CD4-positive, alpha-beta T cell treated with Interferon alpha-2 for 1 hour (primary cell): Measurements from ENCODE around the gene FAM131B.

Experiments used
- DNase-seq, 2 donors: peaks; one replicate each; pipeline ENCODE4 v3.0.0-alpha.2; 2020 to 2022

Gene FAM131B

GRCh38 chr7:143356414-143357050, 6.0 kb downstream of the FAM131B start:
- no peak for DNase-seq

DNA sequence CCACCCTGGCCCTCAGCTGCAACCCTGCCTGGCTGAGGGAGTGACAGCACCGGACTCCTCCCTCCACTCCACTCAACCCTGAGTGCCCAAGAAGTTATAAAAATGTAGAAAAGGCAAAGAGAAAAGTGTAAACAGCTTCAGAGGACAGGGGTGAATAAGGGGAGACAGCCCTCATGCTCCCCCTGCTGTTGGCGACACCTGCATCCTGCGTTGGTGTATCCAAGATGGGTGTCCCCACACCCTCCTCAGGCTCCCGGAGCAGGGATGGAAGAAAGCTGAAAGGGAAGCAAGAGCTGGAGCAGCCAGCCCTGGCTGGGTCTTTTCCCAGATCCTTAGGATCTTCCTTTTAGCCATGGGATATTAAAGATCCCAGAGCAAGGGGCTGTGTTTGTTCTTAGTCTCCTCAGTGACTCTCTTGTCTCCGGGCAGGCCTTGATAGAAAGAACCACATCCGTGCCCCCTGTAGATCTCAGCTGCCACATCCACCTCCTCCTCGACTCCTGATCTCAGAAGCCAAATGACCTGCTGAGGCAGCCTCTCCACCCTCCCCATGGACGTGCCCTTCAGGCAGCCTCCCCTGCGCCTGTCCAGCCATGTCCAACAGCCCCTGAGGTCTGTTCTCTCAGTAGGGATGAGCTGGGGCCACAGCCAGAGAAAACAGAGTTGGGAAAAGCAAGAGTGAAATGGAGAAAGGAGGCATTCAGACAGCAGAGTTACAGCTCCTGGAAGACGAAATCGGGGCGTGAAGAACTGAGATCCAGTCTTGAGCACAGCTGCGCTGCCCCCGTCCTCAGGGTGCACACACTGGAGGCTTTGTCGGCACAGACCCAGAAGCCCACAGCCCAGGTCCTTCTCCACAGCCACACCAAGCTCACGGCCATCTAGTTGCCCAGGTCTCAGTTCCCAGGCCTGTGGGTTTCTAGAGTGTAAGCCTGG, 6.8 kb downstream of the FAM131B start:
- DNase-seq: no peak

DNA sequence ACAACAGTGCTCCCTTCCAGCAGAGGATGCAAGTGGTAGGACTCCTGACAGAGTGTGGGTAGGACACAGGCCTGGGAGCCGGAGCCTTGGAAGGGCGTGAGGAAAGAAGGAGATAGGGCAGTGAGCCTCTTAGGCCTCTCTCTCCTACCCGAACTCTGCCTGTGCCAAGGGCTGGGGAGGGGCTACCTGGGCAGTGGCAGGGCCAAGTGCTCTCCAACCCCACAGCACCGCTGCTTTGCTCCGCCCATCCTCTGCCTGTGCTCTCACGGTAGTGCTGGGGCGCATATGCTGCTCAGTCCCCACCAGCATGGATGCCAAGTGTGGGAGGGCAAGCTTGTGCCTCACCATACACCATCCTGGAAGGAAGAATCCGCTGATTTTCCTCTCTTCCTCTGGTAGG, 7.5 kb downstream of the FAM131B start:
- DNase-seq: no peak

DNA sequence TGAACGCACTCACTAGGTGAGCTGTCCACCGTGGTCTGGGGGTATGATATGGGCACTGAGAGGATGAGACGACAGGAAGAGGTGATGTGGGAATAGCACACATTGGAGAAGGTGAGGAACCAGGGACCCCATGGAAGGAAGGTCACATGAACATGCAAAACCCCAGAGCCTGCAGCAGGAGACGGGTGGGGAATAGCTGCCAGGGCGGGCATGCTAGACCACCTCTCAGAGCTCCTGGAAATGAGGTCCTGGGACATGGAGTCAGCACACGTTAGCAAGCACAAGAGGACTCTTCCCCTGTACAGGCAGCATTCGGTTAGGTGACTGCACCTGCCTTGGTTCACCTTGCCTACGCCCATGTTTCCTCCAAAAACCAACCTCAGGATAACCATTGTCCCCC, 8.1 kb downstream of the FAM131B start:
- no peak for DNase-seq

DNA sequence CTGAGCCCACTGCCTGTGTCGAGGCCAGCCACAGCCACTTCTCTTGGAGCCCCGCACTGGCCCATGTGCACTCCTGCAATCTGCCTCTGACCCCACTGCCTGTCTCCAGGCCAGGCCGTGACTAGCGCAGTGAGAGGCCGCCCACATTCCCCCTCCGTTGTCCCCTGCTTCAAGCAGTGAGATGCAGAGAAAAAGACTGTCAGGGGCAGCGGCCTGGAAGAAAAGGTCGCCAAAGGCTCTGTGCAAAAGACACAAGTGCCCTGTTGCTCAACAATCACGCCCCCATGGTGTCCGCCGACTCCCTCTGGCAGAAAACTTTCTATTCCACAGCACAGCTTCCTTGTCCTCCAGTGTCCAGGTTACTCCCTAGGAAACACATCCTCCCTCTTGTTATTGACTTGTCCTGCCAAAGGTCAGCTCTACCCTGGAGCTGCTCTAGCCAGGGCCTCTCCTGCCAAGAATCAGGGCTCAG, 9.9 kb downstream of the FAM131B start:
- DNase-seq: no peak

GRCh38 chr7:143351574-143351973, 10.9 kb downstream of the FAM131B start:
- DNase-seq: no peak

- no peak for DNase-seq
Observed at GRCh38 chr7:143351060-143351459, 11.5 kb downstream of the FAM131B start.

GRCh38 chr7:143347950-143348349, 14.6 kb downstream of the FAM131B start:
- no peak for DNase-seq

DNA sequence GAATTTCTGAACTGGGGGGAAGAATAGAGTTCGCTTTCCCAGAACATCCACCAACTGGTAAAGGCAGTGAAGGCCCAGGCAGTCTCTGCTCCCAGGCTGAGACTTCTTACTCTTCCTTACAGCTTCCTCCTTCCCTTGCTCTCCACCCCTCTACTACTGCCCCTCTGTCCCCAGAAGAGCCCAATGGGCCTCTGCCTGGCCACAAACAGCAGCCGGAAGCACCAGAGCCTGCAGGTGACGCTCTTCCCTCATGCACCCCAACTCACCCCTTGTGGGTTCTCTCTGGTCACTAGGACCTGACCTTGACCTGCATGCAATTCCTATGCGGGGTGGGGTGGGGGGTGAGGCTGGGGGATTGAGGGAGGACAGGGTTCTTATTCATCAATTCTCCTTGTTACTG, 16.5 kb downstream of the FAM131B start:
- DNase-seq: no peak

DNA sequence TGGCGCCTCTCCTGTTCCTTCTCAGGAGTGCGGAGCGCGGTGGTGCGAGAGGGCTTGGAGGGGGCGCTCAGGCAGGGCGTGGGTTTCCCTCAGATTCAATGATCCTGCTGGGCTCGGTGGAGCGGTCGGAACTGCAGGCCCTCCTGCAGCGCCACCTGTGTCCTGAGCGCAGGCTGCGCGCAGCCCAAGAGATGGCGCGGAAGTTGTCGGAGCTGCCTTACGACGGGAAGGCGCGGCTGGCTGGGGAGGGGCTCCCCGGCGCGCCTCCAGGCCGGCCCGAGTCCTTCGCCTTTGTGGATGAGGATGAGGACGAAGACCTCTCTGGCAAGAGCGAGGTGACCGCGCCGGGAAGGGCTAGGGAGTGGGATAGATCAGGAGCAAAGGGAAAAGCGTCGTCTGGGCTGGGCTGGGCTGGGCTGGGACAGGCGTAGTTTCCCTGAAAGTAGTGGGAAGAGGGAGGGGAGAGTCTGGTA, 17.0 kb downstream of the FAM131B start:
- DNase-seq: peak; percentile 63 to 73

GRCh38 chr7:143343596-143343995, 18.9 kb downstream of the FAM131B start:
- DNase-seq: no peak

DNA sequence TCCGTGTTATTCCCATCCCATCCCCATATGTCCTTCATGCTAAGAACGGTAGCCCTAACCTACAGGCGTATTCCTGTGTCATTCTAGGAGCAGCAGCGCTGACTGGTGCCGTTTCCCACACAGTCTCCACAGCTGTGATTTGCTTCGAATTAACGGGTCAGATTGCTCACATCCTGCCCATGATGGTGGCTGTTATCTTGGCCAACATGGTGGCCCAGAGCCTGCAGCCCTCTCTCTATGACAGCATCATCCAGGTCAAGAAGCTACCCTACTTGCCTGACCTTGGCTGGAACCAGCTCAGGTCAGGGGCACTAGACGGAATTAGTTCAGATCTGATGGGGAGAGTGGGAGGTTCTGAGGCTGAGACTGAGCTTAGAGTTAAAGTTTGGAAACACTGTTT, 20.7 kb downstream of the FAM131B start:
- no peak for DNase-seq

- no peak for DNase-seq
Observed at GRCh38 chr7:143337216-143337615, 25.3 kb downstream of the FAM131B start.

DNA sequence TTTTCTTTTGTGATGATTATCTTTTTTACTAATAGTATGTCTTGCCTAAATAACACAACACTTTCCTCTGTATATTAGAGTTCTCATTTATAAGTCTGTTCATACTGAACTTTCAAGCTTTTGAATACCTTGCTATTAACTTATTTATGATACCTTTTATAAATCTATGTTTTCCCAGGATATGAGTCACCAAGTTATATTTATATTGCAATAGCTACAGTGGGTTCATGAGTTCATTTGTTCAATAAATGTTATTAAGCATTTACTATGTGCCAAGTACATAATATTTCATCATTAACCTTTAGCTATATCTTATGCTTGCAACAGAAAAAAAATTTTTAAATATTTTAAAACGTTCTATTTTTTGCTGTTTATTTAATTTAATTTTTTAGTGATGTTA, 28.3 kb downstream of the FAM131B start:
- no peak for DNase-seq

DNA sequence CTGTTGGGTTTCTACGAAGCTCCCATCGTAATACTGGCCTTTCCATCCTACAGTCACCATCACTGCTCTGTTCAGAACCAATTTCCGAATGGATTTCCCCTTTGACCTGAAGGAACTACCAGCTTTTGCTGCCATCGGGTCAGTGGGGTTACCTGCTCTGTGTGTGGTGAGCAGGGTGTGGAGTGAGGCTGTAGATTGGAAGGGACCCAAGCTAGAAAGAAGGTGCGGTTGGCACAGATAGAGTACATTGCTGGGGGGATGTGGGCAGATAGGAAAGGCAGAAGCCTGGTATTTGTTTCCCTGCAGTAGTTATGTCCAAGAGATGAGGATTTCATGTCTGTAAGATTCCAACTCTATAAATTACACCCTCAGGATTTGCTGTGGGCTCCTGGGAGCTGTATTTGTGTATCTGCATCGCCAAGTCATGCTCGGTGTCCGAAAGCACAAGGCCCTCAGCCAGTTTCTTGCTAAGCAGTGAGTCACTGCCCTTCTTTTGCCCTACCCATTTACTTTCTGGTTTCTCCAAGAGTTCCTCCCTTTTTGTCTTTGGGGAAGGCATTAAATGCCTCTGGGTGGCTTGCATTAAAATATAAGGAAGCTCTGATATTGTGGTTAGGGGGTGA, 31.2 kb downstream of the FAM131B start:
- peak in 1 of 2 donors; percentile 34 for DNase-seq

DNA sequence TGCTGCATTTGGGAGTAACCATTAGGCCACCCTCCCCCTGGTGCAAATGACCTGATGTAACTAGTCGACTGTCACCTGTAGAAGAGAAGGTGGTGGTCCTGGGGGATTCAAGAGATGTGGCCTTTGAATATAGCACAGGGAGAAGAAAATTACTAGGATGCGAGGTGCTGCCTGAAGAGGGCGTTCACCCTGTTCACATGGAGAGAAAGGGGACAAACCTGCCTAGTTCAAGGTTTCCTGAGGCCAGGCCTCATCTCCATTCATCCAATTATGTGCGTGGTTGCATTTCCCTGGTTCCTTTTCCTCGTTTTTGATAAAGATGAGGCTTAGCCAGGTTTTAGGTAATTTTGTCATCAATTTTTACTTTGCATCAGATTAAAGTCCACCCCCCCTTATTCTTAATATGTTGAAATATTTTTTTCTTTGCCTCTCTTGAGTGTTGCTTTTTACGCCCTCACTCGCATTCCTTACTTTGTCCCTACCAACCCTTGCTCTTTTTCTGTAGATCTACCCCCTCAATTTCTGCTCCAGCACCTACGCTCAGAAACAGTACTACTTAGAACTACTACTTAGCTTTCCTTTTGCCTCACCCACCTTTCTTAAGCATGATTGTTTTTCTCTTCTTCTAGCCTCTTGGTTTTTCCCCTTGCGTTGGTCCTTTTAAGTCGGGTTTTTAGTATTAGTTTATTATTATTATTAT, 32.9 kb downstream of the FAM131B start:
- DNase-seq: no peak

DNA sequence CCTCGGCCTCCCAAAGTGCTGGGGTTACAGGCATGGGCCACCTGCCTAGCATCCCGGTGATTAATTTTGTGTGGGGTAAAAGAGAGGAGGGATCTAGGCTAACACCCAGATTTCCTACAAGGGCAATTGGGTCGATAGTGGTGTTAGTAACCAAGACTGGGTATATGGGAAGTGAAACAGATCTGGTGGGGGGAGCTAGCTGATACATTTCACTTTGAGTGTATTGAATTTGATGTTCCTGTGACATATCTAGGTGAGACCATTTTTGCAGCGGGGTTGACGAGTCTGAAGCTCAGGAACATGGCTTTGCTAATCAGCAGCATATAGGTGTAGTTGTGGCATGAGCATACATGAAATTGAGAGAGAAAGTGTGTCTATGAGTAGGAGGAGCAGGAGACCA, 34.6 kb downstream of the FAM131B start:
- DNase-seq: no peak

DNA sequence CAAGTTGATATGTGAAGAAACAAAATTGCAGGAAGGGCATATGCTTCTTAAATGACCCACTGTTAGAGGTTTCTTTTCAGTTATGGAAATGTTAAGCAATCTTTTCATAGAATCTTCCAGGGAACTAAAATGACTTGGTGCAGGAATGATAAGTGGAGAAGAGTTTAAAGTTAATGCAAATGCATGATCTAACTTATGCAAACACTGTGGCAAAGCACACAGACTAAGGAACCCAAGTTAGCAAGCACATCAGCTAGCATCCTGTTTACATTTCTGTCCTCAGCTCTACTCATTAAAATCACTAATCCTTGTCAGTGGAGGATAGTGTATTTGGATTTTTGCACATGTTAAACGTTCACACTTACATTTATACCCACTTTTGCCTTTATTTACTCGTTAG, 37.3 kb downstream of the FAM131B start:
- no peak for DNase-seq

DNA sequence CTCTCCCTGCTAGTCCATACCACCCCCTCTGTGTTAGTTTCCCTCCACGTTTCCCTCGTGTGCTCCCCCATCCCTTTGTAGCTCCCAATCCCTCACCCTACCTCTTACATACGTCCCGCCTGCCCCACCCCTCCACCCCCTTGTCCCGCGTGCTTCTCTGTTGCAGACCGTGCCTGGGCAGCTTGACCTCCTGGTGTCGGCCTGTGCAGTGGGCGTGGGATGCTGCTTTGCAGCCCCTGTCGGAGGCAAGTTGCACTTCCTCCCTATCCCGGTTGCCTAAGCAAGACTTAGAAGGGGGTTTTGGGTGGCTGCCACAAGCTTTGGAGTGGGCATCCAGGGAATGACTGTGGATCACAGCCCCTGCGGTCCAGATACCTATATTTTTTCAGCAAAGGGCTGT, 38.9 kb downstream of the FAM131B start:
- DNase-seq: no peak

DNA sequence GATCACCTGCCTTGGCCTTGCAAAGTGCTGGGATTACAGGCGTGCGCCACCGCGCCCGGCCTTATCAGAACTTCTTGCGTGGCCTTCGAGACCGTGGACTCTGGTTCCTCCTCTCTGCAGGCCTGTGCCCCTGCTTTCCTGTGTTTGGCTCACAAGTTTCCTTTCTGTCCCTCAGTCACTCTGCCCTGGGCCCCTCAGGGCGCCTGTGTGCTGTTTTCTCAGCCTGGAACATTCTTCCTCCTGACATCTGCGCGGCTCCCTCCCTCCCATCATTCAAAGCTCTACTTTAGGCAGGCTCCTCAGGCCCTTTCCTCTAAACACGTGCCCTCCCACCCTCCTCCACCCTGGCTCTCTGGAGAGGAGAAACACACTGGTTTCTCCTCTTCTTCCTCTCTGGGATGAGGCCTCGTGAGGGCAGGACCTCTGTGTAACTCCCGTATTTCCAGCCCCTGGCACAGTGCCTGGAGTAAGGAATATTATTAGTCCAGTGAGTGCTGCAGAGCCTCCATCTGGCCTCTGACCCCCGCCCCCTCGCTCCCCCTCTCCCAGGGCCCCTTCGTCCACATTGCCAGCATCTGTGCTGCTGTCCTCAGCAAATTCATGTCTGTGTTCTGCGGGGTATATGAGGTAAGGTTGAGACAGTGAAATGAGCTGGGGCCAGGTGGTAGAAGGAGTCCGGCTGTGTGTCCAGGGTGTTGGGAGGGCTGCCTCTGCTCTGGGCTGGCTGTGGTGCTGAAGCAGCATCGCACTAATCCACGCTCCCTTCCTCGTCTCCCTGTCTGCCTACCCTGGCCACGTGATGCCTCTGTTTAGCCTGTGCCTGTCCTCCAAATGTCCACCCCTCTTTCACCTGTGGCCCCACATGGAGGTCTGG, 39.5 kb downstream of the FAM131B start:
- DNase-seq: no peak

DNA sequence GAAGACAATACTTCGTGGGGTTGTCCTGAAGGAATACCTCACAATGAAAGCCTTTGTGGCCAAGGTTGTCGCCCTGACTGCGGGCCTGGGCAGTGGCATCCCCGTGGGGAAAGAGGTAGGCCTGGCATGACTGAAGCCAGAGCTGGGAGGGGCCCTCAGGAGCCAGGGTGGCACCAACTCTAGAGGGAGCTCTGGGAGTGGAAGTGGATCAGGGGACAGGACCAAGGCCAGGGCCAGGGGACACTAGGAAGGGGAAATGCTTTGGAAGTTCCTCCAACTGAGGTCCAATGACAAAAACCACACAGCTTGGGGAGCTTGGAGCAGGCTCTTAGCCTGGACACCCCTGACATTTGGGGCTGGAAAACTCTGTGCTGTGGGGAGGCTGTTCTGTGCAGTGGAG, 40.8 kb downstream of the FAM131B start:
- peak in 1 of 2 donors; percentile 28 for DNase-seq

GRCh38 chr7:143321242-143321641, 41.3 kb downstream of the FAM131B start:
- no peak for DNase-seq
